Neural crest cell (in vitro differentiated cells): ENCODE measurements around the gene SEMA7A. TPM values are rescaled to one million over a fixed set of nuclear protein-coding genes. Genes with fewer than 3 reads are reported as not detected.

Source experiments
- DNase-seq: peaks from one replicate; pipeline ENCODE4 v3.0.0; 2021; ENCODE audit warnings: low read depth, mixed read lengths, low spot score
- H3K27ac Mint-ChIP-seq: one replicate; pipeline ENCODE4 v1.8.0; 2021; ENCODE audit warnings: mild to moderate bottlenecking, mixed read lengths; ENCODE audit not compliant: unreplicated experiment
- H3K27me3 Mint-ChIP-seq: 2 replicates; pipeline ENCODE4 v1.8.0; 2021; ENCODE audit warnings: low read depth, mild to moderate bottlenecking, mixed read lengths
- H3K36me3 Mint-ChIP-seq: 2 replicates; pipeline ENCODE4 v1.8.0; 2021; ENCODE audit warnings: low read depth, mild to moderate bottlenecking, mixed read lengths
- H3K4me1 Mint-ChIP-seq: 2 replicates; pipeline ENCODE4 v1.8.0; 2021; ENCODE audit warnings: mixed read lengths
- H3K4me3 Mint-ChIP-seq: one replicate; pipeline ENCODE4 v1.8.0; 2021; ENCODE audit warnings: mild to moderate bottlenecking, mixed read lengths
- H3K9me3 Mint-ChIP-seq: 2 replicates; pipeline ENCODE4 v1.8.0; 2021; ENCODE audit warnings: mixed read lengths
- total RNA-seq: library from RNA; stranded (reverse); gene quantifications from 2 replicates; pipeline ENCODE4 v1.2.1, GENCODE V29; 2021
- TF ChIP-seq, protein P1 (sequence below): fragments of 200-600 bp; sonication (generic); conservative IDR thresholded peaks from 2 replicates; pipeline ENCODE4 v1.5.0; 2021; ENCODE audit warnings: antibody characterized with exemption, mild to moderate bottlenecking

SEMA7A gene
- total RNA-seq, 1 donor from 2014 or later: 14.4 TPM

DNA sequence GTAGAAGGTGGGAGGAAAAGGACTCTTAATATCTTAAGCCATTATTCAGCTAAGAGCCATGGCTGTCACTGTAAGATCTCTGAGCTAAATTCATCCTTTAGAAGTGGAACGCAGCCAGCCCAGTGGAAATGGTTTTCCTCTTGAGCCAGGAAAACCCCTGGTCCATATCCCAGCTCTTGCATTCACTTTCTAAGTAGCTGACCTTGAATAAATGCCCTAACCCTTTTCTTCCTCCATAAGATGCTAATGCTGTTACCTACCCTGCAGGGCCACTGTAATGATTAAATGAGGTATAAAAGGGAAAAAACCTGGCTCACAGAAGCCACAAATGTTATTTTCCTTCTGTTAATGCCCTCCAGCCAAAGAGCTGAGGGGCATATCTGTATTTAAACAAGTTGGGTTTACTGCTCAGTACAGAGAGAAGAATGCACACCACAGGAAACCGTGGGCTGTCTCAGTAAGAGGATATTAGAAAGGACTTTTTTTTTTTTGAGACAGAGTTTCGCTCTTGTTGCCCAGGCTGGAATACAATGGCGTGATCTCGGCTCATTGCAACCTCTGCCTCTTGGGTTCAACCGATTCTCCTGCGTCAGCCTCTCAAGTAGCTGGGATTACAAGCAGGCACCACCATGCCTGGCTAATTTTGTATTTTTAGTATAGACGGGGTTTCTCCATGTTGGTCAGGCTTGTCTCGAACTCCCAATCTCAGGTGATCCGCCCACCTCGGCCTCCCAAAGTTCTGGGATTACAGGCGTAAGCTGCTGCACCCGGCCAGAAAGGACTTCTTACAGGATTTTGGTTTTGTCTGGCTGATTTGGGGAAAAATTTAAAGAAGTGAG, 20.4 kb upstream of the SEMA7A start:
- no peaks in the 10 kb centered on the region for H3K9me3 Mint-ChIP-seq
- peak overlapping the region; percentile 70 for H3K27ac Mint-ChIP-seq
- H3K27me3 Mint-ChIP-seq: no peaks in the 10 kb centered on the region
- peaks cover 42% of the 10 kb centered on the region for H3K4me1 Mint-ChIP-seq
- TF ChIP-seq, protein P1, sequence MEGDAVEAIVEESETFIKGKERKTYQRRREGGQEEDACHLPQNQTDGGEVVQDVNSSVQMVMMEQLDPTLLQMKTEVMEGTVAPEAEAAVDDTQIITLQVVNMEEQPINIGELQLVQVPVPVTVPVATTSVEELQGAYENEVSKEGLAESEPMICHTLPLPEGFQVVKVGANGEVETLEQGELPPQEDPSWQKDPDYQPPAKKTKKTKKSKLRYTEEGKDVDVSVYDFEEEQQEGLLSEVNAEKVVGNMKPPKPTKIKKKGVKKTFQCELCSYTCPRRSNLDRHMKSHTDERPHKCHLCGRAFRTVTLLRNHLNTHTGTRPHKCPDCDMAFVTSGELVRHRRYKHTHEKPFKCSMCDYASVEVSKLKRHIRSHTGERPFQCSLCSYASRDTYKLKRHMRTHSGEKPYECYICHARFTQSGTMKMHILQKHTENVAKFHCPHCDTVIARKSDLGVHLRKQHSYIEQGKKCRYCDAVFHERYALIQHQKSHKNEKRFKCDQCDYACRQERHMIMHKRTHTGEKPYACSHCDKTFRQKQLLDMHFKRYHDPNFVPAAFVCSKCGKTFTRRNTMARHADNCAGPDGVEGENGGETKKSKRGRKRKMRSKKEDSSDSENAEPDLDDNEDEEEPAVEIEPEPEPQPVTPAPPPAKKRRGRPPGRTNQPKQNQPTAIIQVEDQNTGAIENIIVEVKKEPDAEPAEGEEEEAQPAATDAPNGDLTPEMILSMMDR: no peak
- H3K4me3 Mint-ChIP-seq: peak overlapping the region; percentile 15
- no peak for DNase-seq
- H3K36me3 Mint-ChIP-seq: peaks cover 5% of the 10 kb centered on the region

GRCh38 chr15:74451861-74452835, 18.4 kb upstream of the SEMA7A start:
- Mint-ChIP-seq H3K4me1 (peaks cover 38% of the 10 kb centered on the region), H3K36me3 (peaks cover 10% of the 10 kb centered on the region), H3K9me3 (no peaks in the 10 kb centered on the region), H3K27ac (peak overlapping the region; percentile 24), H3K27me3 (no peaks in the 10 kb centered on the region), H3K4me3 (no peak overlapping the region)
- TF ChIP-seq, protein P1: no peak
- DNase-seq: no peak

- TF ChIP-seq, protein P1: no peak
- H3K27me3 Mint-ChIP-seq: no peaks in the 10 kb centered on the region
- no peaks in the 10 kb centered on the region for H3K9me3 Mint-ChIP-seq
- no peak overlapping the region for H3K27ac Mint-ChIP-seq
- peaks cover 36% of the 10 kb centered on the region for H3K4me1 Mint-ChIP-seq
- DNase-seq: no peak
- H3K4me3 Mint-ChIP-seq: no peak overlapping the region
- peaks cover 8% of the 10 kb centered on the region for H3K36me3 Mint-ChIP-seq
Observed at GRCh38 chr15:74451322-74451721, 17.6 kb upstream of the SEMA7A start.

DNA sequence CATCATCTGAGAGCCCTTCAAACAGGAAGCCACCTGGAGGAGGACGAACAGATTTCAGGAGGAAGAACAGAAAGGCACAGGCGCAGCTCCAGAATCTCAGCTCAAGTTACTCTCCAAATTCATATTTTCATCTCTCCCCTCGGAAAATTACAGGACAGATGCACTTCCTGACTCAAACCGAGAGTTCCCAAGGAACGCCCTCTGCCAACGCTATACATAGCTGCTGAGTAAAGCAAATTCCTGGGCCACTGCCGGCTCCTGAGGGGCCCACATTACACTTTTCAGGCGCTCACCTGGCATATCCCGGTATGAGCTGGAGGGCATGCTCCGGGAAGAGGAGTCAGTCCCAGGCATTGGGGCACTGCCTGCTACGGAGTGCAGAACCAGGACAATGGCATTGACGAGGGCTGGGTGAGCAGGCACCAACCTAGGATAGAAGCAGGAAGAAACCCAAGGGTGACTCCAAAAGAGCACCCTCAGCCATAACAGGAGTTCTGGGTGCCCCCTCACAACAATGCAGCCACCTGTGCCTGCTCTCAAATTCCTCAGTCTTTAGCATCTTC, 16.0 kb upstream of the SEMA7A start:
- Mint-ChIP-seq H3K4me3 (no peak overlapping the region), H3K36me3 (peaks cover 5% of the 10 kb centered on the region), H3K9me3 (no peaks in the 10 kb centered on the region), H3K4me1 (peaks cover 30% of the 10 kb centered on the region), H3K27me3 (no peaks in the 10 kb centered on the region), H3K27ac (no peak overlapping the region)
- TF ChIP-seq, protein P1: no peak
- DNase-seq: no peak

DNA sequence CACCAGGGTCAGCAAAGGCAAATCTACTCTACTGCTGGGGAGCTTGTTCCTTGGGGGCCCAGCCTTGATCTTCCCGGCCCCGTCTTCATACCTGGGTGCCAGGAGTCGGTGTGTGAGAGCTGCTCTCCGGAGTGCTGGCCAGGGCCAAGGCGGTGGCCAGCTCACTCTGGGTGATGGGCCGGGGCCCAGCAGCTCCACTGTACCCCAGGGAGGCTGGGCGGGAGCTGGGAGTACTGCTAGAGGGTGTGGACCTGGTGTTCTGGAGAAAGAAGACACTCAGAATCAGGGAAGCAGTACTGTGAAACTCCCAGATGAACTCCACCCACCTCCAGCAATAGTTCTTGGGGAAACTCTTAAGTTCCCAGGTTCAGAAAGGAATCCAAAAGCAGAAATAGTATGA, 15.3 kb upstream of the SEMA7A start:
- Mint-ChIP-seq H3K36me3 (peaks cover 5% of the 10 kb centered on the region), H3K4me3 (no peak overlapping the region), H3K4me1 (peaks cover 23% of the 10 kb centered on the region), H3K9me3 (no peaks in the 10 kb centered on the region), H3K27me3 (no peaks in the 10 kb centered on the region), H3K27ac (no peak overlapping the region)
- no peak for DNase-seq
- TF ChIP-seq, protein P1: no peak
